Measurements from ENCODE around the gene TXNDC5.

Gene TXNDC5

DNA sequence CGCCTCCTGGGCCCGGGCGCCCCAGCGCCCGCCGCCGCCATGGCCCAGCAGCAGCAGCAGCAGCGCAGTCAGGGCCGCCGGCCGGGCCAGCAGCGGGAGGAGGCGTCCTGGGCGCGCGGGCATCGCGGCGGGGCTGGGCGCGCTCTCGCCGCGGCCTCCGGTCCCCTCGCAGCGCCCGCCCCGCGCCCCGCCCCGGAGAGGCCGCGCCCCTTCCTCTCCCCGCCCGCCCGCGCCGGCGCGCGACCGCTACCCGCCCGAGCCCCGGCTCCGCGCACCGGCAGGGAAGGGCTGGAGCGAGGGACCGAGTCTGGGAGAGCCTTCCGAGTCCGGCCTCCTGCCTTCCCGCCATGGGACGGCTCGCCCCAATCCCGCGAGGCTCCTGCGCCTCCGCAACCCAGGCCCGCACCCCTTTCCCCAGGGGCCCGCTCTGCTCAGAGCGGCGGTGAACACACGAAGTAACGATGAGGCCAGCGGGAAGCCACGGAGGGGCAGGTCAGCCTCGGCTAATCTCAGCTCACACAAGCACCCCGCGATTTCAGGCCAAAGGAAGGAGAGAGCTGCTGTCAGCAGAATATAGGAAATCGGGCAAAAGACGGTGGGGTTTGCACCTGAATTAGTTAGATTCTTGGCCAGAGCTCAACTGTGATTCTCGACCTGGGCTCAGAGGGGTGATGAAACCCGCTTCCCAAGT, at the start of gene TXNDC5:
TXNDC5 (minus strand) TSS at position 135 of the 691 bp plus-strand sequence; CDS start at position 123, 12 bp downstream.
- DNase-seq: peak; percentile 69

DNA sequence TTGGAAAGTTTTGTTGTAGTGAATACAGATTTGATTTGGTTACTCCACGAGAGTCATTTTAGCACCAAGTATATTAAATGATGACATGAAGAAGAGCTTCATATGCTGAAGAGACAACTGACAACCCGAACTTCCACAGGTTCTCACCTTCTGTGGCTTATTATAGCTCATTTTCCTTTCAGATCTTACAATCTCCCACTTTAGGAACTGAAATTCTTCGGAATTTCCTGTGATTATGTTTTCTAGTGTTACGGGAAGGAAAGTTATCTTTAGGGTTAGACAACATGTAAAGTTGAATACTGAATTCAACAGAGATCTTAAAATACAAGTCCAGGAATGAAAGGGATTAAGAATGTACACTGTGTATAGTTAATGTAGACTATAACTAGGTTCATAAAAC, 49.6 kb upstream of the TXNDC5 start:
- DNase-seq: no peak

DNA sequence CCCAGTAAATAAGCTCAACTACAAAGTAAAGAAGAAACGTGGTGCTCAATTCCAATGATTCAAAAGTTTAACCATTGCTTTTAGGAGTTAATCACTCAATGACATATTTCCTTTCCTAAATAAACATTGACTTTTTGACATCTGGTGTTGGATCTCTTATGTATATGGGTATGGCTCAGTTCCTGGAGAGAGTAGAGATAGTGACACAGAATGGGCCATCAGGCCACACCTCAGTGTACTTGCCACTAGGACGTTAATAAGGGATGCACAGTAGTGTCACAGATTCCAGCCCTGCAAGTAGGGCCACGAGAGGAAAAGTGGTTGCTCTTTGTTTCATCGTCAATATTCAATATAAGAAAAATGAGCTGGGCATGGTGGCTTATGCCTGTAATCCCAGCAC, 48.9 kb upstream of the TXNDC5 start:
- no peak for DNase-seq

DNA sequence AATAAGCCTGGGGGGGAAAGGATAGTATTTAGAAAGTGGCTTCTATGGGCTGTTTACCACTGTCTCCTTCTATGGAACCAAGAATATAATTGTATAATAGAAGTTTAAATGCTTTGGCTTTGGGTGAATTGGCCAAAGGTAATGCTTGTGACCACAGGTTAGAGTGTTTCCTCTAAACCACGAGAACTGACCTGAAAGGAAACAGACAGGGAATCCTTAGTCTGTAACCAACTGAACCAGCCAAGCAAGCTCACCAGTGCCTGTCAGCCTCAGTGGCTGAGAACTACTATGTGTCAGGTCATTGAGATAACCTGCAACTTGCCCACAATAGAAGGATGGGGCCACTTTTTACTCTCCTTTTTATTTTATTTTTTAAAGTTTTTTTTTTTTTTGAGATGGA, 47.9 kb upstream of the TXNDC5 start:
- no peak for DNase-seq

DNA sequence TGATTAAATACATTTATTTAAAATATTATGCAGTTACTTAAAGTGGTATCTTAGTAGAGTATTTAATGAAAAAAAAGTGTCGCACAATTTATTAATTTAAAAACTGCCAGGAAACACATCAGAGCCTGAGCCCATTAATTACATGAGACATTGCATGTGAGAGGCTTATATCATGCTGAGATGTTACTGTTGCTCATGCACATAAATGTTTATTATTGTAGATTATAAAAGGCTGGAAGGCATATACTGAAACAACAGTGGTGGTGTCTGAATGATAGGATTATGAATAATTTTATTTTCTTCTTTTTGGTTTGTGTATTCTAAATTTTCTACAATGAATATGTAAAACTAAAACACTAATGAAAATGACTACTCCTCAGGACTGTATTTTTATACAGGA, 45.7 kb upstream of the TXNDC5 start:
- no peak for DNase-seq

DNA sequence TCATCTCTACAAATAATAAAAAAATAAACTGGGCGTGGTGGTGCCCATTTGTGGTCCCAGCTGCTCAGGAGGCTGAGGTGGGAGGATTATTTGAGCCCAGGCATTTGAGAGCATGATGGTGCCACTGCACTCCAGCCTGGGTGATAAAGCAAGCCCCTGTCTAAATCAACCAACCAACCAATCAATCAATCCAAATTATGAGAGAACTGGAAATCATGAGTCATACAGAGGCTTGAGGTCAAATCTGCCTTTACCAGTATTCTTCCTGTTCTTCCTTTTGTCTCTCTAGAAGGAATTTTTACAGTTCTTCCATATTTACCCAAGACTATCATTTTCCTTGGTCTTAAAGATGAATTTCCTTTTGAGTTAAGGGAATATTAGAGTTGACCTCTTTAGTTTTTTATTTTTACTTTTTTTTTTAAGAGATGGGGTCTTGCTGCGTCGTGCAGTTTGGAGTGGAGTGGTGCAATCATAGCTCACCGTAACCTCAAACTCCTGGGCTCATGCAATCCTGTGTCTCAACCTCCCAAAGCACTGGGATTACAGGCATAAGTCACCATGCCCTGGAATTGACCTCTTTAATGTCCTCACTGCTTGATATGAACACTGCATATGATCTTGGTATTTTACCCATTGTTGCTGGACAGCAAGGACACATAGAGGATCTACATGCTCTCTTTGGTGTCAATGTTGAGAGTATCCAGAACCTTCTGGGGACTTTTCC, 44.1 kb upstream of the TXNDC5 start:
- DNase-seq: no peak

DNA sequence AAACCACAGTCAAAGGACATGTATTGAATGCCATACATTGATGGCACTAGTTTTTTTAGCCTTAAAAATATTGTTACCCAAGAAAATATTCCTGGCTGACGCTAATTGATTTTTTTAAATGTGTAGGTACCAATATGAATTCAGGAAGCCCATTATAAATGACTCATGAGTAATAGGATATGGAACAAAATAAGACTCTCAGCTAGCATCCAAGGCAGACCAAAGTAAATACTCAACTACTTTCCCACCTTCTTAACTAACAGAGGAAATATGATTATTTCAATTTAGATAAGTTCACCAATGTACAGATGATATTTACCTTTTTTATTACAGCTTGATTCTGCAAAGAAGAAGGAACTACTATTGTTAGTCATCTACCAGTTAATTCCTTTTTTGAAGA, 43.2 kb upstream of the TXNDC5 start:
- no peak for DNase-seq

DNA sequence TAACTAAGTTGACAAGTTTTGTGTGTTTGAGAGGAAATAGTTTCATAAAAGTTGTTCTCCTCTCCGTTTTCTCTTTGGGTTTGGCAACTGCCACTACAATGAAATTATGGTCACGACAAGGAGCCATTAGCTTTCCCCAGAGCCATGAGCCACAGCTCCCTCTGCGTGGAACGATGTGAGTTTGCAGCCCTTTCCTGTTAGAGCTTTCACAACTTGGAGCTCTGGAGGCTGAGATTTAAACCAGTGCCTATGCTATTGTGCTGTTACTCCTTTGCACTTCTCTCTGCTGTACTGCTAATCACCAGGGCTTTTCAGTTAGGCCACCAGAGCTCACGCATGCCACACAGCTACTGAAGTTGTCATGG, 29.3 kb upstream of the TXNDC5 start:
- DNase-seq: no peak

DNA sequence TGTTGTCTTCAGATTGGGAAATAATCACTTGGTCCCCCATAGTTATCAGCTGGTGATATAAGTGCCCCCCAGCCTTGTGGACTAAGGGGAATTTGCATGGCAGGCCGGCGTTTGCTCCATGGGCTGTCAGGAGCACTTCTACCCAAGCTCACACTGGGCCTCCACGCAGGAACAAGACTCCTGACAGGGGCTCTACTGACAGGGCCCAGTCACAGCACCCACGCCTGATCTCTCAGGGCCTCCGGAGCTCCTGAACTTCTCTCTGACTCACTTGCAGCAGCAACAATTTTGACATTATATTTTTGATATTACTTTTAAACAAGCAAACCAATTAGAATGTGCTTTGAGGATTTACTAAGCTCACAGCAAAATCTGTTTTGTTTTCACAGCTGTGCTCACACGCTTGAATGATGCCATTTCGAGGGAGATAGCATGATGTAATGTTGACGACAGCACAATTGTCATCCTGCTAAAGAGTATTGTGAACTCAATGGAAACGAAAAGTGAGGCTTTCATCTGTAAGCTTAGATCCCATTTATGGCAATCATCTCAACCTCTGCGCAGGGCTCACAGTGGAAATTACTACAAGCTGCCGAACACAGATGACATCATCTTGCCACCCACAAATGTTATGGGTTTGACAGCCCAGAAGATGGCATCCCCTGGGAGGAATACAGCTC, 28.7 kb upstream of the TXNDC5 start:
- DNase-seq: no peak

DNA sequence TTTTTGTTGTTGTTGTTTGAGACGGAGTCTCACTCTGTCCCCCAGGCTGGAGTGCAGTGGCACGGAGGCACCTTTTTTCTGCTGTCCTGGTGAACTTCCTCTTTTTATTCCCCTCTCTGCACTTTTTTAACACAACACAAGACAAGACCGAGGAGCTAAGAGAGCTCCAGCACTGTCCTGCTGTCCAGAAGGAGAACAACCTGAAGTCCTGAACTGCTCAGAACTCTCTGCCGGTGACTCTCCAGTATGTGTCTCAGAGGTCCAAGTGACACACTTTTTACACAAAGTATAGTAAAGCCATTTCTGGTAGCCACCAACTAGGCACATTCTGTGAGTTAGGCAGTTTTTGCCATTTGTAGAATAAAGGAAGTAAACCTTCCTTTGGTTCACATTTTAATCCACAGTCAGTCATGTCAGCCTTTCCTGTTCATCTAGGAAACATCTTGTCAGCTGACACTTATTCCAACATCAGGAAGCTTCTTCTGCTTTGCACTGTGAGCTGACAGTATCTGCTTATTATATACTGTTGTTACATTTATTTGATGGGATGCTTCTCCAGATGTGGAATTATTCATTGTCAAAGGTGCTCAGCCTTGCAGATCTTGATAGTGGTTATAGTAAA, 28.1 kb upstream of the TXNDC5 start:
- no peak for DNase-seq

DNA sequence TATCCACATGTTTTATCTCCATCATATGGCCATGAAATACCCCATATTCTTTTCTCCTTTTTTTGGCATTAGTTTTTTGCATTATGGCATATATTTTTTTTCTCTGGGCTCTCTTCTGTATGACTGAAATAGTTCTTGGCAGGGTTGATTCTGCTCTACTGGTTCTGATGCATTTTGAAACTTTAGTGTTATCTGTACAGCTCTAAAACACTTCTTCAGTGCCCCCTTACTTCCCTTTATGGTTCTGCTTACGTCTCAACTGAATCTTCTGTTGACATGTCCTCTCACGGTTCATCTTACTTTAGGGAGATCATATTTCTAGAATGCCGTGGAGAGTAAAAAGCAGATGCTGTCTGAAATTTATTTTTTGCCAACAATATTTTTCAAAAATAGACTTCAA, 23.2 kb upstream of the TXNDC5 start:
- DNase-seq: no peak

DNA sequence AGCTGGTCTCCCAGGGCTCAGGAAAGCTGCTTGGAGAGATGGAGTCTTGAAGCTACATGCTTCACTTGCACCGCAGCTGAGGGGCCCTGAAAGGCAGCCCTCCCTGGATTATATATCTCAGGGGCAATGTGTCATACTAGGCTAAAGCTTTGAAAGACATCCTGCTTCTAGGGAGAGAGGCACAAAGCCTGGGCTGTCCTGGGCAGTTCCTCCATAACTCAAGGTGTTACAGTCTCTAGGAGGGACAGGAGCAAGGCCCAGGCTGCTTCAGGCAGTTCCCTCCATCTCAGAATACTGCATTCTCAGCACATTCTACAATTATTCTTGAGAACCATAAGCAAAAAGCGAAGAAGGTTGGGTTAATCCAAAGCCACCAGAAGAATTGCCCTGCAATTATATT, 22.0 kb upstream of the TXNDC5 start:
- no peak for DNase-seq

DNA sequence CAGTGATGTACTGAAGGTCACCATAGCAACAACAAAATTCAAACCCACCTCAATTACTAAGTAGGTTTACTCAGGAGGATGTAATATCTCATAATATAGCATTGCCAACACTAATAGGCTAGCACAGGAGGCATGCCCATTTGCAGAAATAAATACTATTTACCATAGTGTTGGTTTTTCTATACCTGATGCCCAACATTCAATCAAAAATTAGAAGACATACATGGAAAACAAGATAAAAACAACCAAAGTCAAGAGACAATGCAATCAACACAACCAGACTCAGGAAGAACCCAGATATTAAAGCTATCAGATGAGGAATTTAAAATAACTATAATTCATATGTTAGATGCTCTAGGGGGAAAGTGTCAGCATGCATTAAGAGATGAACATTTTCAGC, 14.3 kb upstream of the TXNDC5 start:
- no peak for DNase-seq

DNA sequence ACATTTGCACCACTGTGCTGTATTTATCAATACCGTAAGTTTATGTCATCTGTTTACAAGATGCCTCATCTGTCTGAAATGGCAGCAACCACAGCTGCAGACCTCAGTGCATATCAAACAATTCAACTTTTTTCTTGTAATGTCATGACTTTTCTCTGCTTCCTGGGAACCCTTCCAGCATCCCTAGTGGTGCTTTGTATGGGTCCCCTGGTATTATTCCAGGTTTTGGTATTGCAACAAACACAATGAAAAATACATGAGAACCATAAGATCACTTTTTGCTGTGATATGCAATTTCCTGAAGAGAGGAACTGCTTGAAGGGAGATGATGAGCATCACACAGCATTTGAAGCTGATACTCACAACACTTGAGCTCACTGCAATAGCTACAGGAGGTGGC, 12.0 kb upstream of the TXNDC5 start:
- no peak for DNase-seq

DNA sequence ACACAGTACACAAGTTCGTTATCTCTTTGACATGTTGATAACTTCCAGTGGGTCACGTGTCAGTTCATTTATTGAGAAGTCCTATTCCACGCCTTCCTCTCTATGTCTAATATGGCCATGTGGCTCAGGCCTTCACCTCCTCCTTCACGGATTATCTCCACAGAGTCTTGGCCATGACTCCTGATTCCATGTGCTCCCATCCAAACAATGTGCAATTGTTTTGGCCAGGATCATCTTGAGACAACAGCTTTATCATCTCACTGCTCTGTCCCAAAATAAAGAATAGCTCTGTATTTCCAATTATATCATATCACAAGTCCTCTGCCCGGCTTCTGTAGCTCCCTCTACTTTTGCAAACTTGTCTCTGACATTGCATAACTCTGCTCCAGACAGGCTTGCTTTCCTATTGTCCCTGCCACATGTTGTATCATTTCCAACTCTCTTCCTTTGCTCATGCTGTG, 11.1 kb upstream of the TXNDC5 start:
- DNase-seq: no peak

DNA sequence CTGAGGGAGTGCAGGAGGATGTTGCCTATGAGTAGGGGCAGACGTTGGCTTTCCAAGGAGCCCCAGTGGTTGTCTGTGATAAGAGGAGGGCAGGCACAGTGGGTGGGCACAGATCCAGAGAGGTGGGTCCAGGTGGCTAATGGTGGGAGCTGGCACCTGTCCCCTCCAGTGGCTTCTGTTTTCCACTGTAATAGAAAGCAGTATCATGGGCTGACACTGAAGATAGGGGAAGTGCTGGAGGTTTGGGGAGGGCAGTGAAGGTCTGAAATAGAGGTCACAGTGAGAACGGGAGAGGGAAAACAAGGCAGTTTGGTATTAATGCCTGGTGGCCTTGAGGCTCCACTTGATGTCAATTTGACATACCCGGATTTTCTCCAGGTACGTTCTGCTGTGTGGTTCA, 10.5 kb upstream of the TXNDC5 start:
- no peak for DNase-seq

DNA sequence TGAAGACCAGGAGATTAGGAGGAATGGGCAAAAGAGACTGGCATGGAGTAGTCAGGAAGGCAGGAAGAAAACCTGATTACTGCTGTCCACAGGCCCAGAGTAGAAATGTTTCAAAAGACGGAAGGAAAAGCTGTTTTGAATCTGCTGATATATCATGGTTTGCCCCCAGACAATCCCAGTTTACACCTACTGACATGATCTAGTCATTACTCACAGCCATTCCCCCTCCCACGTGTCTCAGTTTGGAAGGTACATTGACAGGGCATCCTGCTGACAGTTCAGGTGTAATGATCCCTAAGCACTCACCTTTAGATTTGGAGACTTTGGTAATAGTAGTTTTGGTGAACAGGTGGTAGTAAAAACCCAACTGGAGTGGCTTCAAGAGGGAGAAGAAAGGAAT, 9.8 kb upstream of the TXNDC5 start:
- peak; percentile 49 for DNase-seq

DNA sequence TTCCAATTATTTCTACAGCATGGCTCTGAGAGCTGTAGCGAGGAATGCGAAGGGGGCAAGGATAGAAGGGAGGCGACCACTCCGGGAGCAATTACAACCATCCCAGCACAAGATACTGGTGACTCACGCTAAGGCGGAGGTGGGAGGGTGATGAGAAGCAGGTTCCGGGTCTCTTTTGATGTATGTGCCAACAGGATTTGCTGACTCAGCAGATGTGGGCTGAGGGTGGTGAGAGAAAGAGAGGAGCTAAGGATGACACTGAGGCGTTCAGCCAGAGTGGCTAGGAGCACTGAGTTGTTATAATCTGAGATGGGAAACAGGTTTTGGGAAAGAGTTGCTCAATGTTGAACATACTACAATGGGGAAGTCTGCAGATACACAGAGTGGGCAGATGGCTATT, 9.3 kb upstream of the TXNDC5 start:
- DNase-seq: peak; percentile 69

DNA sequence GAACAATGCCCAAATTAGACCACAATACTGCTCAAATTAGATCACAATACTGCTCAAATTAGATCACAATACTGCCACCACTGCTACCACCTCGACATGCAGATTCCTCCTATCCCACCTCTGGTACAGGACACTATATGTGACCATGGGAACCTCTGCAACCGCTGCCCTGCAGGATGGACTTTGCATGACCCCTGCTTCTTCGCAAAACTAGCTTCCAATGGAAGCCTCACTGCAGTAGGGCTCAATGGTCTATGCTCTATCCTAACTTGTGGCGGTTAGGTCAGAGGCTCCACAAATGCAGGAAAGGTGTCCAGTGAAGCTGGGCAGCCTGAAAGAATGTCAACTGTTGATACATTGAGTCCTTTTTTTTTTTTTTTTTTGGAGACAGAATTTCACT, 7.8 kb upstream of the TXNDC5 start:
- DNase-seq: no peak

DNA sequence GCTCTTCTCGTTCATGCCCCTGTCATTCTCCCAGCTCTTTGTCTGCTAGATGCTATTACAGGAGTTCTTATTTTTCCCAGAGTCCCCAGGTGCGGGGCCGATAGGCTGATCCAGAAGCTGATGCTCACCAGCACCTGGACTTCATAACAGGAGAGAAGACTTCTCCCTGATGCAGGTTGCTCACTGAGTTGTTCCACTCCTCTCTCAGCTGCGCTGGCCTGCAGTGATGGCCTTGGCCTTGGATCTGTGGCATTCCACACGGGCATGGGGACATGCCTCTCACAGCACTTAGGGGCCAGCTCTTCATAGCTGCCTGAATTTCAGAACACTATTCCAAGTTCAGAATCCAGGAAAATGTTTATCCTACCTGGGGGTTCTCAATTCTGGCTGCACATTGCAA, 7.1 kb upstream of the TXNDC5 start:
- no peak for DNase-seq

DNA sequence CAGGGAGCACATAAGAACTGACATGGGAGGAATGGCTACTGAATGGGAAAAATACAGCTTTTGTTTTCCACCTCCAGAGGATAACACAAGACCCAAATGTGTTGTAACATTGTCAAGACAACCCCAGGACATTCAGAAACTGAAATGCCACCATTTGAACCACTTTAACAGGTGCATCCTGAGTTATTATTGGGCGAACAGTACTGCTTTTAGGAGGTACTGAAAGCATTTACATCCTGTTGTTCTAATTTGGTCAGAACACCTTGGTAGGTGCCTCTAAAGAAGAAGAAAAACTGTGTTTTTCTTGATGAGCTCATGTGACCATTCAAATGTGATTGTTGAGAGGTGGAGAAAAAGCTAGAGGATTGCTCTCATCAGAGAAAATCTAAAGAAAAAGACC, 6.4 kb upstream of the TXNDC5 start:
- no peak for DNase-seq

DNA sequence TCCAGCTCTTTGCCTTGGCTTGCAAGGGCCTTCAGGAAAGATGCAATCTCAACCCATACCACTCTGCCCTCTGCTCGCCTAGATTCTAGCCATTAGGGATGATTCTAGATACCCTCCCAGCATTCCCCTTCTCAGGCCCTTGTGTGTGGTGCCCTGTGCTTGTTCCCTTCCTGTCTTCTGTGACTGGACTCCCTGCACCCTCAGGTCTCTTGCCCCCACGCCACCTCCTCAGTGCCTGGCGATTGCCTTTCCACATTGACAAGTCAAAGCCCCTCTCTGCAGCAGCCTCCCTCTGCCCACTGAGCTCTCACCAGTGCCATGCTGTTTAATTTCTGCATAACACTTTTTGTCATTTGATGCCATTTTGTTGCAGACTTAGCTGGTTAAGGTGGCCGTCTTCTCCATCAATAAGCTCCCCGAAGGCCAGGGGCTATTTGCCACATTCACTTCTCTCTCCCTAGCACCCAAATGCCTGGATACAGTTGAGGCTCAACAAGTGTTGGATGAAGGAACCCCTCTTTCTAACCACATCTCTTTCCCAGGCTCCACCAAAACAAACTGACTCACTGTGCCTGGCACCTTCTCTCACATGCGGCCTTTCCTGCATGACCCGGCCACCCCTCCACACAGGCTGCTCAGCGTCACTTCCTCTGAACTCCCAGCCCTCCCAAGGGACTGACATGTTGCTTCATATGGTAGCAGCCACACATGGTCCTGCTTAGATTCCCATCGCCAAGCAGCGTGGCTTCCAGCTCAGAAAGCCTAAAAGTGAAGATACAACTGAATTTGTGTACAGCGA, 4.6 kb upstream of the TXNDC5 start:
- DNase-seq: no peak

DNA sequence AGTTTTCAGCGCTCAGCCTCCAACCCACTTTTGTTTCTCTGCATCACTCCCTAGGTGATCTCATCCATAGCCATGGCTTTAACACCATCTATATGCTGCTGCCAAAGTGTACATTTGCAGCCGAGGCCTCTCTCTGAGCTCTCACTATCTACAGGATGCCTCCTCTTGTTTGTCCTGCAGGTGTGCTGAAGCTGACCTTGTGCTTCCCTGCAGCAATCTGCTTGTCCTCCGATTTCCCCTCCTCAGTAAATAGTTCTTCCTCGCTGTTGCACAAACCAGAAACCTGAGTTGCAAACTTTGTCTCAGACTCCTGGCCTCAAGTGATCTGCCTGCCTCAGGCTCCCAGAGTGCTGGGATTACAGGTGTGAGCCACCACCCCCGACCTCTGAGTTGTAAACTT, 3.7 kb upstream of the TXNDC5 start:
- no peak for DNase-seq
